DMS 273 (cell line): ENCODE results near the gene CCDC106.
A peak's percentile ranks its signal among the peaks of the same experiment; 100 is the strongest.

Experiments used
- DNase-seq: peaks from one replicate; lab custom pipeline; 2025; ENCODE audit not compliant: unreplicated experiment; lab: John Stamatoyannopoulos, UW

Gene CCDC106

DNA sequence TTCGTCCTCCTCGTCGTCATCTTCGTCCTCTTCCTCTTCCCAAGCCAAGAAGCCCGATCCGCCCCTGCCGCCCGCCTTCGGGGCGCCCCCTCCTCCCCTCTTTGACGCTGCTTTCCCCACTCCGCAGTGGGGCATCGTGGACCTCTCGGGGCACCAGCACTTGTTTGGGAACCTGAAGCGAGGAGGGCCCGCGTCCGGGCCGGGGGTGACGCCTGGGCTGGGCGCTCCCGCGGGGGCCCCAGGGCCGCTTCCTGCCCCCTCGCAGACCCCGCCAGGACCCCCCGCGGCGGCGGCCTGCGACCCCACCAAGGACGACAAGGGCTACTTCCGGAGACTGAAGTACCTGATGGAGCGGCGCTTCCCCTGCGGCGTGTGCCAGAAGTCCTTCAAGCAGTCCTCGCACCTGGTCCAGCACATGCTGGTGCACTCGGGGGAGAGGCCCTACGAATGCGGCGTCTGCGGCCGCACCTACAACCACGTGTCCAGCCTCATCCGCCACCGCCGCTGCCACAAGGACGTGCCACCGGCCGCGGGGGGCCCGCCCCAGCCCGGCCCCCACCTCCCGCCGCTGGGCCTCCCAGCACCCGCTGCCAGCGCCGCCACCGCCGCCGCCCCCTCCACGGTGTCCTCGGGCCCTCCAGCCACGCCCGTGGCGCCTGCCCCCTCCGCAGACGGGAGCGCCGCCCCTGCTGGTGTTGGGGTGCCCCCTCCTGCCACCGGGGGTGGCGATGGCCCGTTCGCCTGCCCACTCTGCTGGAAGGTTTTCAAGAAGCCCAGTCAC is 33.9 kb upstream of the CCDC106 start:
- DNase-seq: no peak

DNA sequence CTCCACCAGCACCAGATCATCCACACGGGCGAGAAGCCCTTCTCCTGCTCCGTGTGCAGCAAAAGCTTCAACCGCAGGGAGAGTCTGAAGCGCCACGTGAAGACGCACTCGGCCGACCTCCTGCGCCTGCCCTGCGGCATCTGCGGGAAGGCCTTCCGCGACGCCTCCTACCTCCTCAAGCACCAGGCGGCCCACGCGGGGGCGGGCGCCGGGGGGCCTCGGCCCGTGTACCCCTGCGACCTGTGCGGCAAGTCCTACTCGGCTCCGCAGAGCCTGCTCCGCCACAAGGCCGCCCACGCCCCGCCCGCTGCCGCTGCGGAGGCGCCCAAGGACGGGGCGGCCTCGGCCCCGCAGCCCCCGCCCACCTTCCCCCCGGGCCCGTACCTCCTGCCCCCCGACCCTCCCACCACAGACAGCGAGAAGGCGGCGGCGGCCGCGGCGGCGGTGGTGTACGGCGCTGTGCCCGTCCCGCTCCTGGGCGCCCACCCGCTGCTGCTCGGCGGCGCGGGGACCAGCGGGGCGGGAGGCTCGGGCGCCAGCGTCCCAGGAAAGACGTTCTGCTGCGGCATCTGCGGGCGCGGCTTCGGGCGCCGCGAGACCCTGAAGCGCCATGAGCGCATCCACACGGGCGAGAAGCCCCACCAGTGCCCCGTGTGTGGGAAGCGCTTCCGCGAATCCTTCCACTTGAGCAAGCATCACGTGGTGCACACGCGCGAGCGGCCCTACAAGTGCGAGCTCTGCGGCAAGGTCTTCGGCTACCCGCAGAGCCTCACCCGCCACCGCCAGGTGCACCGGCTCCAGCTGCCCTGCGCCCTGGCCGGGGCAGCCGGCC is 33.1 kb upstream of the CCDC106 start:
- DNase-seq: no peak

DNA sequence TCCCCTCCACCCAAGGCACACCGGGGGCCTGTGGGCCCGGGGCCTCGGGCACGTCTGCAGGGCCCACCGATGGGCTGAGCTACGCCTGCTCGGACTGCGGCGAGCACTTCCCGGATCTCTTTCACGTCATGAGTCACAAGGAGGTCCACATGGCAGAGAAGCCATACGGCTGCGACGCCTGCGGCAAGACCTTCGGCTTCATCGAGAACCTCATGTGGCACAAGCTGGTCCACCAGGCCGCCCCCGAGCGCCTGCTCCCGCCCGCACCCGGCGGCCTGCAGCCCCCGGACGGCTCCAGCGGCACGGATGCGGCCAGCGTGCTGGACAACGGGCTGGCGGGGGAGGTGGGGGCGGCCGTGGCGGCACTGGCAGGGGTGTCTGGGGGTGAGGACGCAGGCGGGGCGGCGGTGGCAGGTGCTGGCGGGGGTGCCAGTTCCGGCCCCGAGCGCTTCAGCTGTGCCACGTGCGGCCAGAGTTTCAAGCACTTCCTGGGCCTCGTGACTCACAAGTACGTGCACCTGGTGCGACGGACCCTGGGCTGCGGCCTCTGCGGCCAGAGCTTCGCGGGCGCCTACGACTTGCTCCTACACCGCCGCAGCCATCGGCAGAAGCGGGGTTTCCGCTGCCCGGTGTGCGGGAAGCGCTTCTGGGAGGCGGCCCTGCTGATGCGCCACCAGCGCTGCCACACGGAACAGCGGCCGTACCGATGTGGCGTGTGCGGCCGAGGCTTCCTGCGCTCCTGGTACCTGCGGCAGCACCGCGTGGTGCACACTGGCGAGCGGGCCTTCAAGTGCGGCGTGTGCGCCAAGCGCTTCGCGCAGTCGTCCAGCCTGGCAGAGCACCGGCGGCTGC is 32.2 kb upstream of the CCDC106 start:
- DNase-seq: no peak

DNA sequence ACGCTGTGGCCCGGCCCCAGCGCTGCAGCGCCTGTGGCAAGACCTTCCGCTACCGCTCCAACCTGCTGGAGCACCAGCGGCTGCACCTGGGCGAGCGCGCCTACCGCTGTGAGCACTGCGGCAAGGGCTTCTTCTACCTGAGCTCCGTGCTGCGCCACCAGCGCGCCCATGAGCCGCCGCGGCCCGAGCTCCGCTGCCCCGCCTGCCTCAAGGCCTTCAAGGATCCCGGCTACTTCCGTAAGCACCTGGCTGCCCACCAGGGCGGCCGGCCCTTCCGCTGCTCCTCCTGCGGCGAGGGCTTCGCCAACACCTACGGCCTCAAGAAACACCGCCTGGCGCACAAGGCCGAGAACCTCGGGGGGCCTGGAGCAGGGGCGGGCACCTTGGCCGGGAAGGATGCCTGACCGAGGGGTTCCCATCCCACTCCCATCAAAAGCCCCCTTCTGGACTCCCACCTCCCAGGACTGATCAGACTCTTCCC is 31.6 kb upstream of the CCDC106 start:
- no peak for DNase-seq

DNA sequence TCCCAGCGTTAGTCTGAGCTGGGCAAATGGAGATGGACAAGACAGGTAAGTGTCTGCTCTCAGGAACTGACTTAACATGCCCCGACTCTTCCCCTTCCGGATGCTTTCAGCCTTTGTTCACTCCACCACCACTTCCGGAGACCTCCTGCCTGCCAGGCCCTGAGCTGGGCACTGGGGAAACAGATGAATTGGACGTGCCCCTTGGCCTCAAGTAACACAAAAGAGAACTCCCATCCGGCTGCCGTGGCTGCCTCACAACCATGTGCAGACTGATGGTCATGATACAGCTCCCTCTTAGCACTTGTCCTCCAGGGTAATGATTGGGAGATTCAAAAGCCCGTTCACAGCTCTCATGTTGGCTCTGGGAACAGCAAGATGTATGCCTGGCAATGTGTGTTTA is 30.6 kb upstream of the CCDC106 start:
- DNase-seq: no peak

DNA sequence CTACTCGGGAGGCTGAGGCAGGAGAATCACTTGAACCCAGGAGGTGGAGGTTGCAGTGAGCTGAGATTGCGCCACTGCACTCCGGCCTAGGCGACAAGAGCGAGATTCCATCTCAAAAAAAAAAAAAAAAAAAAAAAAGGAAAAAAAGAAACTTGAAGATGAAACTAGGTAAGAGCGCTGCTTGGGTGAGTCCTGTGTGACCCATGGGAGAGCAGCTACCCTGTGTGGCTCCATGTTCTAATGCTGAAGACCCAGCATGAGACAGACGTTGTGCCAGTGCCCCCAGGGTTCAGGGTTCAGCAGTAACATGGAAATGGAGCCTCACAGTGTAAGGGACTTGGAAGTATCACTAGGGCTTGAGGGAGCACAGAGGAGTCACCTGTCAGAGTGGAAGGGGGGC is 29.6 kb upstream of the CCDC106 start:
- DNase-seq: no peak

DNA sequence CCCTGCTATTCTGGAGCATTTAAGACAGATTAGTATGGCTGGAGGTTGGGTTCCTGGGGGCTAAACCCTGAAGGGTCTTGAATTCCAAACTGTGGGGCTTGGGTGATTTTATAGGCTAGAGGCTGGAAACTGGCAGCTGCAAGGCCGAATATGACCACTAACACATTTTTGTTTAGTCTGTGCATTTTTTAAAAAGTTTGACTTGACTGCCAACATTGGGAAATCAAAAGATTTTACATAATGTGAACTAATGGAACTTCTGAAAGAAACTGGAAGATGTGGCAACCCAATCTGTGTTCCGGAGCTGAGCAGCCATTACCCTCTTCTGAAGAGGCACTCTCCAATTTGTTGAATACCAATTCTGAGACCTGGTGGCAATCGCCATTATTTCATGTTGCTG is 28.7 kb upstream of the CCDC106 start:
- no peak for DNase-seq

DNA sequence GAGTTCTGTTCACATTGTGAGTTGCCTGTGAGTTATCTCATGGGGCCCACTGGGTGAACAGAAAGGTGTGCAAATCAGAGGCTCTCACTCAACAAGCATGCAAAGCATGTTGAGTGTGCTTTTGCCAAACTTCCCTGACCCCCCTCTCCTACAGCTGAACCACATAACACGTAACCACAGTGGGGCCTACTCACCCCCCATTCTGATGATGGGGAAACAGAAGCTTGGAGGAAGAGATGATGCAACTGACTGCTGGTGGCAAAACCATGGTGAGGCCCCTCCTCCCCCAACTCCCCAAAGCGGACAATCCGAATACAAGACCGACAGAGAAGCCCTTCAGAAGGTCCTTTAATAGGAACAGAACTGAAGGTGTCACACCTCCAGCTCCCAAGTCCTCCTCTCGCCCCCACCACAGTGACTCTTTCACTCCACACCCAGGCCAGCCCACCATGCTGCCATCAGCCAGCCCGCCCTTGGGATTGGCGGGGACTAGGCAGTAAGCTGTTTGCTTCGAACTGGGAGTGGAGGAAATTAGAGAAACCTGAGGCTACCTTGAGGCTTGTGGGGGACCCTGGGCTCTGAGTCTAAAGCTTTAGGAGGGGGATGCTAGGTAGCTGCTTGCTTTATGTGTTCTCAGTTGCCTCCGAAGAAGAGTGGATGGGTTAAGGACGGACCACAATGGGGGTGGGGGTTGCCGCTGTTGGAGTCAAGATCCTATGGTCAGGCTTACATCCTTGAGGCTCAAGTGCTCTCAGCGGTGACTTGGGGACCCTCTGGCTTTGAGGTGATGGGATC is 27.4 kb upstream of the CCDC106 start:
- DNase-seq: no peak

DNA sequence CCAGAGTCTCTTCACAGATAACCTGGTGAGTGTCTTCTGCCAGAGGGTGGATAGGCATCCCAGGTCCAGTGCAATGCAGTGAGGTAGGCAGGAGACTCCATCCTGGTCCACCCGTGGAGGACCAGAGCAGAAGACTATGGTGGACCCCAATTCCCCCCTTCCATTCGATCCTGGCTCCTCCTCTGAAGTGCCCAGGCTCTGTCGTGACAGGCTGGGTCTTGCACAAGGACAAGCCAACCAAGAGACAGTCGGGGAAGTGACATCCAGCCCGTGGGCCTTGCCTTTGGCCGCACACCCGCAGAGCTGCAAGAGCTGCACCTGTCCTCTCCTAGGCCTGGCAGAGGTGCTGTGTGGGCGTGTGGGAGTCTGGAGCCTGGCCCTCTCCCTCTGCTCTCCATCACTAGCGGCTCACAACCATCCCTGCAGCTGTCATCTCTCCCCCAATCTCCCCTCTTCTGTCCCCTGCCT is 26.8 kb upstream of the CCDC106 start:
- DNase-seq: no peak

DNA sequence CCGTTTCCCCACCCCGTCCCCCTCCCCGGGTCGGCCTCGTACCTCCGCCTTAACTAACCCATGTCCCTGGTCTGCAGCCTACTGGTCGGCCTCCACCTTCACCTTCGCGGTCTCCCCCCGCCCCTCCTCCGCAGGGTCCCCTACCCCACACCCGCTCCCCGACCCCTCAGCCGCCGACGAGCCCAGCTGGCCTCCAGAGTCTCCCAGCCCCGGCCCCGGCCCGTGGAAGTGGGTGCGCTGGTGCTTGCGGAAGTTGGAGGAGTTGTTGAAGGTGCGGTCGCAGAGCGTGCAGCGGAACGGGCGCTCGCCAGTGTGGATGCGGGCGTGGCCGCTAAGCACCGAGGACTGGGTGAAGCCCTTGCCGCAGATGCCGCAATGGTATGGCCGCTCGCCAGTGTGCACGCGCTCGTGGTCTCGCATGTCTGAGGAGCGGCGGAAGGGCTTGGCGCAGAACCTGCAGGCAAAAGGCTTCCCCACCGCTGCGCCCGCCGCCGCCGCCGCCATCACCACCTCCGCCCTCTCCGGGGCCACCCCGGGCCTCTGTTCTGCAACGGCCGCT is 26.3 kb upstream of the CCDC106 start:
- DNase-seq: no peak

DNA sequence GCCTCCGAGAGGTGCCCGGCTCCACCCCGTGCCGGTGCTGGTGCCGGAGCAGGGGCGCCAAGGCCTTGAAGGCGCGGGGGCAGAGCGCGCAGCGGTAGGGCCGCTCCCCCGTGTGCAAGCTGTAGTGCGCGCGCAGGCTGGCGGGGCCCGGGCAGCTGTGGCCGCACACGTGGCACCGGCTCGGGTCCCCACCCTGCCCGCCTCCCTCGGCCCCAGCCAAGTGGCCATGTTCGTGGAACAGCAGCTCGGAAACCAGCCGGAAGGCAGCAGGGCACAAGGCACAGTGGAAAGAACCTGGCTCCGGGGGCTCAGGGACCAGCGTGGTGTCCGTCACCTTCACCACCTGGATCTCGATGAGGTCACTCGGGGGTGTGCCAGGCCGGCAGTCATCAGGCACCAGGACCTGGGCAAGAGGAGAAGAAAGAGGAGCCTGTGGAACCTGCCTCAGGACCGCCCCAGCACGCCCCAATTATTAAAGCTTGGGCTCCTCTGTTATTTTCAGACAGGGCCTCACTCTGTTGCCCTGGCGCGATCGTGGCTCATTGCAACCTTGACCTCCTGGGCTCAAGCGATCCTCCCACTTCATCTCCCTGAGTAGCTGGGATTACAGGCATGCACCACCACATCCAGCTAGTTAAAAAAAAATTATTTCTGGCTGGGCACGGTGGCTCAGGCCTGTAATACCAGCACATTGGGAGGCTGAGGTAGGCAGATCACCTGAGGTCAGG is 25.6 kb upstream of the CCDC106 start:
- DNase-seq: no peak

DNA sequence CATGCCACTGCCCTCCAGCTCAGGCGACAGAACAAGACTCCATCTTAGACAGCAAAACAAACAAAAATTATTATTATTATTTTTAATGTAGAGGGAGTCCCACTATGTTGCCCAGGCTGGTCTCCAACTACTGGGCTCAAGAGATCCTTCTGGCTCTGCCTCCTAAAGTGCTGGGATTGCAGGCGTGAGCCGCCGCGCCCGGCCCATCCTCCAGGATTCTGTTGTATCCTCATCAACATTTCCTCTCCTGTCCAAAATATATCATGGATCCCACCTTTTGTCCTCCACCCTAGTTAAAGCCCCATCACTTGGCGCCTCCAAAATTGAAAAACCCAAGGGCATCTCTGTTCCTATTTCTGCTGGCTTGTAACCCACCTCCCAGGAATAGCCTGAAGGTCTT is 24.9 kb upstream of the CCDC106 start:
- no peak for DNase-seq

DNA sequence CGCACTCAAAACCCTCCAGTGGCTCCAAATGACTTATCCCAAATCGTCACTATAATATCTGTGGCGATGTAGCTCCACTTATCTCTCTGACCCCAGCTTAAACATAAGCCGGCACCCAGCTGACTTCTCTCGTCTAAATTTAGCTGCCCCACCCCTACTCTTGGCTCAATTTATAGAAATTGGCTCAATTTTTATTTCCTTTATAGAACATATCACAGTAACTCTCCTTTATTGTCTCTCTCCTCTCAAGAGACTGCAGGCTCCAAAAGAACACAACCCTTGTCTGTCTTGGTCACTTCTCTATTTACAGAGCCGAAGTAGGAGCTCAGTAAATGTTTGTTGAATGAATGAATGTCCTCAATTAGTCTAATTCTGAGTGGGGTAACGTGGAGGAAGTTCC is 24.5 kb upstream of the CCDC106 start:
- DNase-seq: no peak

DNA sequence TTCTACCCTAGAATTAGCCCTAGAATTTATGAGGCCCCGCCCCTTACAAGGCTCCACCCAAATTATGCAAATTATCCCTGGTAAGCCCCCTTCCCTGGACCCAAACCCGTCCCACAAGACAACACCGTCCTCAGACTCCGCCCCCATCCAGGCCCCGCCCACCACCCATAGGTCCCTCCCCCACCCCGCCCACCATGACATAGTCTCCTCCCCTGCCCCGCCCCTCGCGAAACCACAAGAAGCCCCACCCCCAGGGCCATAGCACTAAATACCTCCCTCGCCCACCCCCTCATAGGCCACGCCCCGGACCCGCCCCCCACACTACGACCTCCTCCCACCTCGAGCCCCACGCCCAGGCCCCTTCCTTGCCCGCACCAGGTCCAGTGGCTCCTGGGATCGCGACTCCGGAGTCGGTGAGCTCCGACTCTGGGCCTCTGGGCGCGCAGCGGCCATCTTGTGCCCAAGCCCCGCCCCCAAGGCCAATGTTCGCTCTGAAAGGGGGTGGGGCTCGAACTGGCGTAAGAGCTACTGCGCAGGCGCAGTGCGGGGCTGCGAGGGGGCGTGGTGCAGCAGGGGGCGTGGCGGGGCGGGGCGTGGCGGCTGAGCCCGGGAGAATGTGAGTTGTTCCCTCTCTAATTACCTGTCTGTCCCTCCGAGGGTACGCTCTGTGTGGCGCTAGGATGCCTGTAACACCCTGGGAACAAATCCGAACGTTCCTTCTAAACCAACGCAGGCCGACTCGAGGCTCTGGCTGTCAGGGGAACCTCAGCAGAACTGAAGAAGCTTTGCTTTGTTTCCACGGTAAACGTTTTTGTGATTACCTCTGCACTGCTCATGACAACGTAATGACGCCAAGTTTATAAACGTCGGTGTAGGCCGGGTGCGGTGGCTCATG is 23.7 kb upstream of the CCDC106 start, which contains the start of gene ZNF784:
ZNF784 (minus strand) TSS at position 458 of the 895 bp plus-strand sequence; CDS start at position 453, 5 bp downstream.
- DNase-seq: peak; percentile 96

DNA sequence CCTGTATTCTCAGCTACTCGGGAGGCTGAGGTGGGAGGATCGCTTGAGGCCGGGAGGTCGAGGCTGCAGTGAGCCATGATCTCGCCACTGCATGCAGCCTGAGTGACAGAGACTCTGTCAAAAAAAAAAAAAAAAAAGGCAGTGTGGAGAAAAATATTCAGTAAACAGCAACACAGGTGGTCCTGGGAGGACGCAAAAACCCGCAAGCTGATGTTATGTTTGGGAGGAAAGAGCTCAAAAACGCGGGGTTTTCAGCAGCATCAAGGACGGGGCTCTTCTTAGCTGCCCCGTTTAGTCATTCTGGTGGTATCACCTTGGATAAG is 23.0 kb upstream of the CCDC106 start:
- DNase-seq: no peak

DNA sequence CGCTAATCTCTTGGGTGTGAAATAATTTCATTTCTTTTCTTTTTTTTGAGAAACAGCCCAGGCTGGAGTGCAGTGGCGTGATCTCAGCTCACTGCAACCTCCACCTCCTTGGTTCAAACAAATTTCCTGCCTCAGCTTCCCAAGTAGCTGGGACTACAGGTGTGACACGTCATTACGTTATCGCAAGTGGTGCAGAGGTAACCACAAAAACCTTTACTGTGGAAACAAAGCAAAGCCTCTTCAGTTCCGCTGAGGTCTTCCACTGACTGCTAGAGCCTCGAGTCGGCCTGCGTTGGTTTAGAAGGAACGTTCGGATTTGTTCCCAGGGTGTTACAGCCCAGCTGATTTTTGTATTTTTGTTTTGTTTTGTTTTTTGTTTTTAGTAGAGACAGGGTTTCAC is 21.7 kb upstream of the CCDC106 start:
- DNase-seq: no peak

DNA sequence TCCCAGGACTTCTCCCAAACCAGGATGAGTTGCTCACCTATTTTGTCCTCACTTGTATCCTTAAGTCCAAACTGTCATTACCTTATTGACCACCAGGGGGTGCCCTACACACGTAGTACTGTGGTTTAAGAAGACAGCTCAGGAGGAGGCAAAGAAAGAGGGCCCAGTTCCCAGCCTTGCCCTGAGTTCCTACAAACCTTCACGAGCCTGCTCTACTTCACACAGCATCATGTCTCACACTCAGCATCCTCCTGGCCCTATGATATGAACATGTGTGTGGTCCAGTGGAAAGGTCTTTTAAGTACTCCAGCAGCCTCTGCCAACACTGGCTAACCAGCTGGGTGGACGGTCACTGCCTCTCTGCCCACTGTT is 15.6 kb upstream of the CCDC106 start:
- peak; percentile 98 for DNase-seq

DNA sequence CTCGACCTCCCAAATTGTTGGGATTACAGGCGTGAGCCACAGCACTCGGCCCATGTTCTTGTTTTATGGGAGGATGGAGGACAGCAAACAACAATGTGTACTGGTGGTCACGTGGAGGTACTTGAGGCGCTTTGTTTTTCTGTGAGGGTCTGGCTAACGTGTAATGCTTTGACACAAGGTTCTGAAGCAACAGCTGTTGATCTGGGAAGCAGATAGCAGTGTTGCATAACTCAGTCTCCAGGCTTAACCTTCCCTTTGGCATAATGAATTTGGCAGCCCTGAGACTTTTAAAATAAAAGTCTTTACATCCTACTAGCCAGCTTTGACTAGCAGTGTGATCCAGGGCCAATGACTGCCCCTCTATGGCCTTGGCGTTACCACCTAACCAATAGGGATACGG is 14.2 kb upstream of the CCDC106 start:
- DNase-seq: peak; percentile 41

DNA sequence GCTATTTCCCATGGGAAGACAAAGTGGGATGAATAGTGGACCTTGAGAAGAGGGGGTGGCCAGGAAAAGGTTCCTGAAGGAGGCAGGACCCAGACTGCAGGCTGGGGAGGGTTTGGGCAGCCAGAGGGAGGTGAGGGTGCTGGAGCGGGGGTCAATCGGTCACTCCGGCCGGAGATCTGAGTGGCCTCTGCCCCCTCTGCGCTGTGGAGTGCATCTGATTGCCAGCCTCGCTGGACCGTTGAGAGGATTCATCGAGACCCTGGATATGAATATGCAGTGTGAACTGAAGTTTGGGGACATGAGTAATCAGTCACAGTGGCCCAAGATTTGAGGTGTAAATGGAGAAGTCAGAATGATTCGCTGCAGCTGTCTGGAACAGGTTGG is 12.7 kb upstream of the CCDC106 start:
- no peak for DNase-seq
